Stomach (tissue), 9 donors: ENCODE data around the gene ASPHD1. TPM values are rescaled to one million over a fixed set of nuclear protein-coding genes. Genes with fewer than 3 reads are reported as not detected.

ENCODE experiments used
- DNase-seq, 2 donors: peaks; one replicate each; pipeline versions ENCODE4 v3.0.0 to v3.0.0-alpha.2; 2013 to 2019
- H3K27ac ChIP-seq, 5 donors: fragments of 200-600 bp in 4 of 5; sonication (generic) in 4 of 5; one replicate each; pipeline ENCODE4 v1.5.1; 2013 to 2019; ENCODE audit warnings: mild to moderate bottlenecking in 1 of 5, moderate library complexity in 1 of 5
- H3K27me3 ChIP-seq, 3 donors: fragments of 200-600 bp; sonication (generic); one replicate each; pipeline ENCODE4 v1.5.1; 2017 to 2019; ENCODE audit warnings: mixed run types in 1 of 3
- H3K36me3 ChIP-seq, 4 donors: fragments of 200-600 bp; sonication (generic); 1 replicate in 3 of 4; 2 replicates in 1 of 4; pipeline ENCODE4 v1.5.1; 2016 to 2019
- H3K4me1 ChIP-seq, 4 donors: fragments of 200-600 bp; sonication (generic); one replicate each; pipeline ENCODE4 v1.5.1; 2016 to 2019
- H3K4me3 ChIP-seq, 4 donors: fragments of 200-600 bp; sonication (generic) in 3 of 4; one replicate each; pipeline ENCODE4 v1.5.1; 2016 to 2019; ENCODE audit warnings: mild to moderate bottlenecking in 1 of 4
- H3K9me3 ChIP-seq, 4 donors: fragments of 200-600 bp; sonication (generic); one replicate each; pipeline ENCODE4 v1.5.1; 2016 to 2019
- EP300 ChIP-seq: sonication (generic); formaldehyde crosslinking; IDR thresholded peaks from one replicate; pipeline ENCODE4 v1.6.1; 2017; ENCODE audit warnings: antibody characterized with exemption
- POLR2A ChIP-seq, 4 donors: fragments of 450-650 bp; IDR thresholded peaks; one replicate each; pipeline ENCODE4 v1.6.1; 2016; ENCODE audit warnings: antibody characterized with exemption in 4 of 4, control low read depth in 2 of 4, mild to moderate bottlenecking in 1 of 4, moderate library complexity in 1 of 4
- POLR2AphosphoS5 ChIP-seq, 3 donors: sonication (generic); formaldehyde crosslinking; IDR thresholded peaks; one replicate each; pipeline ENCODE4 v1.6.1; 2016; ENCODE audit warnings: antibody characterized with exemption in 3 of 3
- WGBS, 5 donors: extraction: QIAGEN DNeasy Blood & Tissue Kit in 3 of 5; methylation state at CpG; one replicate each; pipeline versions ENCODE4 v1.1.5 to v1.1.7; 2013 to 2018; 5-methylcytosine and 5-hydroxymethylcytosine counted together
- intact Hi-C: fragments of 100-400 bp; cut with DNase I; formaldehyde crosslinking; loops from one replicate; pipeline ENCODE4 v1.15.1; 2023; ENCODE audit warnings: low total_unique reads
- polyA plus RNA-seq, 3 donors: library from polyadenylated mRNA; stranded (reverse); fragments of 200-250 nt; gene quantifications; one replicate each; pipeline ENCODE4 v1.2.3, GENCODE V29; 2013
- total RNA-seq, 5 donors: library from RNA; depleted of rRNA; stranded (reverse); fragments of >200 nt; gene quantifications; one replicate each; pipeline versions ENCODE4 v1.1.0 to v1.2.3, GENCODE V29; 2014 to 2016
- TF ChIP-seq, protein P1 (sequence below), 7 experiments: fragments of 450-650 bp in 4 of 7; fragments of 200-600 bp in 3 of 7; sonication (generic) in 3 of 7; IDR thresholded peaks; one replicate each; pipeline ENCODE4 v1.5.1; 2016 to 2019; ENCODE audit warnings: antibody characterized with exemption in 7 of 7, control low read depth in 2 of 7, mild to moderate bottlenecking in 1 of 7
- donor health status: healthy with polysubstance abuse.
- donor health status: Bipolar disorder and iron deficiency.
- donor health status: healthy.

ASPHD1 gene
- total and polyA plus RNA-seq, 8 donors, result 4.5 to 29.8 (median 11.3) TPM; not detected in 2

DNA sequence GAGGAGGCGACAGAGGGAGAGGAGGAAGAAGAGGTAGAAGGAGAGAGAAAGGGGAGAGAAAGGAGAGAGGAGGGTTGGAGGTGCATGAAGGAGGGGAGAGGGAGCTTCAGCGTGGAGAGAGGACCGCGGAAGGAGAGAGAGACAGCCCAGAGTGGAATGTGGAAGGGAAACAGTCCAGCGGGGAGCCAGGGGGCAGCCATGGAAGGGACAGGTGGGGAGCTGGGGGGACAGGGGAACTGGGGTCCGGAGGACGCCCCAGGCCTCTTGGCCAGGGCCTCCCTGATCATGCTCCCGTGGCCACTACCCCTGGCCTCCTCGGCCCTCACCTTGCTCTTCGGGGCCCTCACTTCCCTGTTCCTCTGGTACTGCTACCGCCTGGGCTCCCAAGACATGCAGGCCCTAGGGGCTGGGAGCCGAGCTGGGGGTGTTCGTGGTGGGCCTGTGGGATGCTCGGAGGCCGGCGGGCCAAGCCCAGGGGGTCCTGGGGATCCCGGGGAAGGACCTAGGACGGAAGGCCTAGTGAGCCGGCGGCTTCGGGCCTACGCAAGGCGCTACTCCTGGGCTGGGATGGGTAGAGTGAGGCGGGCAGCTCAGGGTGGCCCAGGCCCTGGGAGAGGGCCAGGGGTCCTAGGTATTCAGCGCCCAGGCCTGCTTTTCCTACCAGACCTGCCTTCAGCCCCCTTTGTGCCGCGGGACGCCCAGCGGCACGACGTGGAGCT is 759 bp downstream of the ASPHD1 start:
- peaks cover 0 to 52% (median 25%) of the 10 kb centered on the region in 3 donors for H3K27me3 ChIP-seq
- 29 to 49% (median 37%) methylated on average over 22 to 31 of the region's 31 CpGs for WGBS, 5 donors
- DNase-seq, result peak in 1 of 2 donors; percentile 25
- H3K27ac ChIP-seq, result peak overlapping the region; percentile 81 to 93 (median 89)
- TF ChIP-seq POLR2A (IDR thresholded peaks at IDR 0.05) (no peak), EP300 (no peak), POLR2AphosphoS5 (IDR thresholded peaks at IDR 0.05) (no peak)
- TF ChIP-seq, protein P1, sequence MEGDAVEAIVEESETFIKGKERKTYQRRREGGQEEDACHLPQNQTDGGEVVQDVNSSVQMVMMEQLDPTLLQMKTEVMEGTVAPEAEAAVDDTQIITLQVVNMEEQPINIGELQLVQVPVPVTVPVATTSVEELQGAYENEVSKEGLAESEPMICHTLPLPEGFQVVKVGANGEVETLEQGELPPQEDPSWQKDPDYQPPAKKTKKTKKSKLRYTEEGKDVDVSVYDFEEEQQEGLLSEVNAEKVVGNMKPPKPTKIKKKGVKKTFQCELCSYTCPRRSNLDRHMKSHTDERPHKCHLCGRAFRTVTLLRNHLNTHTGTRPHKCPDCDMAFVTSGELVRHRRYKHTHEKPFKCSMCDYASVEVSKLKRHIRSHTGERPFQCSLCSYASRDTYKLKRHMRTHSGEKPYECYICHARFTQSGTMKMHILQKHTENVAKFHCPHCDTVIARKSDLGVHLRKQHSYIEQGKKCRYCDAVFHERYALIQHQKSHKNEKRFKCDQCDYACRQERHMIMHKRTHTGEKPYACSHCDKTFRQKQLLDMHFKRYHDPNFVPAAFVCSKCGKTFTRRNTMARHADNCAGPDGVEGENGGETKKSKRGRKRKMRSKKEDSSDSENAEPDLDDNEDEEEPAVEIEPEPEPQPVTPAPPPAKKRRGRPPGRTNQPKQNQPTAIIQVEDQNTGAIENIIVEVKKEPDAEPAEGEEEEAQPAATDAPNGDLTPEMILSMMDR (IDR thresholded peaks at IDR 0.05), result no peak
- peaks cover 4 to 38% (median 34%) of the 10 kb centered on the region in 4 donors for H3K4me1 ChIP-seq
- H3K36me3 ChIP-seq, result peaks cover 0 to 6% (median 2%) of the 10 kb centered on the region in 4 donors
- intact Hi-C loops, result no loop called here
- H3K4me3 ChIP-seq, result peak overlapping the region; percentile 52 to 68 (median 60)
- no peaks in the 10 kb centered on the region for H3K9me3 ChIP-seq

DNA sequence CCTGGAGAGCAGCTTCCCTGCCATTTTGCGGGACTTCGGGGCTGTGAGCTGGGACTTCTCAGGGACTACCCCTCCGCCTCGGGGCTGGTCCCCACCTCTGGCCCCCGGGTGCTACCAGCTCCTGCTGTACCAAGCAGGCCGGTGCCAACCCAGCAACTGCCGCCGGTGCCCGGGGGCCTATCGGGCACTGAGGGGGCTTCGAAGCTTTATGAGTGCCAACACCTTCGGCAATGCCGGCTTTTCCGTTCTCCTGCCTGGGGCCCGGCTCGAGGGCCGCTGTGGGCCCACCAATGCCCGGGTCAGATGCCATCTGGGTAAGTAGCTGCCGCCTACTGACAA is 1.3 kb downstream of the ASPHD1 start:
- no peak for DNase-seq
- peak overlapping the region; percentile 52 to 68 (median 60) for H3K4me3 ChIP-seq
- intact Hi-C loops, result no loop called here
- H3K36me3 ChIP-seq, result peaks cover 0 to 11% (median 7%) of the 10 kb centered on the region in 4 donors
- TF ChIP-seq EP300, result no peak
- no peaks in the 10 kb centered on the region for H3K9me3 ChIP-seq
- peaks cover 0 to 48% (median 24%) of the 10 kb centered on the region in 3 donors for H3K27me3 ChIP-seq
- peak overlapping the region; percentile 81 to 93 (median 89) for H3K27ac ChIP-seq
- H3K4me1 ChIP-seq, result peaks cover 4 to 38% (median 34%) of the 10 kb centered on the region in 4 donors
- WGBS, 5 donors, result 49 to 88% (median 59%) methylated on average over 9 to 19 of the region's 19 CpGs

DNA sequence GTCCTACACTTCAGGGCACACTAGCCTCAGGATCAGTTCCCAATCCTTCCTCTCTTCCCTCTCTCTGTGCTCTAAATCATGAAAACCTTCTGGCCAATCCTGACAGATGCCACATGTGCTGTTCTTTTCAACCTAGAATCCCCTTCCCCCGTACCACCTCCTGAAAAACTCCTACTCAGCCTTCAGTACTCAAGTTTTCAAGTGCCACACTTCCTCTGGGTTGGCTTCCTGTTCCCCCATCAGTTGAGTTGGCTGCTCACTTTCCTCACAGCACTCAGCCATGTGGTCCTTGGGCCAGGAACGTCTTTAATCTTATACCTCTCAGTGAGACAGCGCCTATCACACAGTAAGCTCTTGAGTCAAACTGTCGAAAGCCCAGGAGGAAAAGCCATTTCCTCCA is 3.3 kb downstream of the ASPHD1 start:
- WGBS, 5 donors, result 56 to 83% (median 77%) methylated on average over 4 of the region's 4 CpGs
- no peaks in the 10 kb centered on the region for H3K9me3 ChIP-seq
- no peak overlapping the region for H3K4me3 ChIP-seq
- intact Hi-C loops, result no loop called here
- H3K4me1 ChIP-seq, result peaks cover 2 to 33% (median 30%) of the 10 kb centered on the region in 4 donors
- peaks cover 0 to 21% (median 17%) of the 10 kb centered on the region in 4 donors for H3K36me3 ChIP-seq
- TF ChIP-seq POLR2AphosphoS5 (IDR thresholded peaks at IDR 0.05) (no peak), EP300 (no peak), POLR2A (IDR thresholded peaks at IDR 0.05) (no peak)
- TF ChIP-seq, protein P1 (IDR thresholded peaks at IDR 0.05), result no peak
- H3K27ac ChIP-seq, result no peak overlapping the region
- H3K27me3 ChIP-seq, result peaks cover 0 to 28% (median 6%) of the 10 kb centered on the region in 3 donors
- no peak for DNase-seq

DNA sequence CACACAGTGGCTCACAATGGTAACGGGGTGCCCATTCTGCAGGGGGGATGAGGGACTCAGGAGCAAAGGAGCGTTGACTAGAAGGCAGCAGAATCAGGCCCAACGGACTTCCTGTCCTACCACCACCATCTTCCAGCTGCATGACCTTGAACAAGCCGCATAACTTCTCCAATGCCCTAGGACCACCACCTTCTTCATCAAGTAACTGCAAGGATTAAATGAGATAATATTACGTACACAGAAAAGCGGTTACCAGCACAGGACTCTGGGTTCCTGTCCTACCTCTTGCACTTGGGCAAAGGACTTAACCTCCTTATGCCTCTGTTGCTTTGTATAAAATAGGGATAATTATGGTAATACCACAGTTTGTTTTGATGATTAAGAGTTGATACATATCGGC is 4.7 kb downstream of the ASPHD1 start:
- H3K36me3 ChIP-seq, result peaks cover 0 to 21% (median 17%) of the 10 kb centered on the region in 4 donors
- peaks cover 0 to 16% (median 0%) of the 10 kb centered on the region in 3 donors for H3K27me3 ChIP-seq
- no peak overlapping the region for H3K27ac ChIP-seq
- H3K4me3 ChIP-seq, result no peak overlapping the region
- H3K4me1 ChIP-seq, result peaks cover 0 to 19% (median 17%) of the 10 kb centered on the region in 4 donors
- 93 to 95% (median 94%) methylated on average over 7 of the region's 7 CpGs for WGBS, 5 donors
- intact Hi-C loops, result no loop called here
- TF ChIP-seq EP300 (no peak), POLR2AphosphoS5 (IDR thresholded peaks at IDR 0.05) (no peak), POLR2A (IDR thresholded peaks at IDR 0.05) (no peak)
- TF ChIP-seq, protein P1 (IDR thresholded peaks at IDR 0.05), result no peak
- DNase-seq, result no peak
- no peaks in the 10 kb centered on the region for H3K9me3 ChIP-seq

DNA sequence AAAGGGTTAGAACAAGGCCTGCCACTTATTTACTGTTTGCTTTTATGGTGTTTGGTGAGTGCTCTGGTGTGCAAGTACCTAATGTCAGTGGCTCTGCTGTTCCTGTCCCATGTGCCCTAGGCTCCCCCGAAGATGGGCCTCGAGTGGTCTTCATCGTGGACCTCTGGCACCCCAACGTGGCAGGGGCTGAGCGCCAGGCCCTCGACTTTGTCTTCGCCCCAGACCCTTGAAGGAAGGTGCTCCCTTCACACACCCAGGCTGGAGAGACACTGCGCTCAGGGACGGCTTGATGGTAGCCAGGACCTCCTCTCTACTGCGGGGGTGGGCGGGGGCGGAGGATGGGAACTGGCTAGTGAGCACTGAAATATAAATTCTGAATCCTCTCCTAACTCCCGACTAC is 5.4 kb downstream of the ASPHD1 start:
- peaks cover 0 to 13% (median 9%) of the 10 kb centered on the region in 4 donors for H3K4me1 ChIP-seq
- no peaks in the 10 kb centered on the region for H3K9me3 ChIP-seq
- H3K4me3 ChIP-seq, result no peak overlapping the region
- intact Hi-C loops, result no loop called here
- peaks cover 0 to 21% (median 17%) of the 10 kb centered on the region in 4 donors for H3K36me3 ChIP-seq
- no peak overlapping the region for H3K27ac ChIP-seq
- WGBS, 5 donors, result 85 to 92% (median 88%) methylated on average over 13 of the region's 13 CpGs
- TF ChIP-seq POLR2AphosphoS5 (IDR thresholded peaks at IDR 0.05) (no peak), POLR2A (IDR thresholded peaks at IDR 0.05) (no peak), EP300 (no peak)
- TF ChIP-seq, protein P1 (IDR thresholded peaks at IDR 0.05), result no peak
- peaks cover 0 to 12% (median 0%) of the 10 kb centered on the region in 3 donors for H3K27me3 ChIP-seq
- no peak for DNase-seq
